Measurements from ENCODE around the gene CDC5L. TPM values are rescaled to one million over a fixed set of nuclear protein-coding genes. Genes with fewer than 3 reads are reported as not detected.

Gene CDC5L
- total RNA-seq, 6 experiments from 2014 or later, result 9.2 to 13.0 (median 11.2) TPM

- 38% methylated on average over 1 of the region's 1 CpG for WGBS (ENCODE audit: insufficient coverage, low coverage, low lambda C conversion rate, missing lambda C conversion rate)
- TF ChIP-seq CTCF (IDR thresholded peaks at IDR 0.05), result no peak
- TF ChIP-seq POLR2A (IDR thresholded peaks at IDR 0.05), result no peak
- Histone ChIP-seq H3K4me3 (no peak overlapping the region), H3K9me3 (no peaks in the 10 kb centered on the region), H3K36me3 (no peaks in the 10 kb centered on the region), H3K4me1 (no peaks in the 10 kb centered on the region), H3K27me3 (no peaks in the 10 kb centered on the region), H3K27ac (no peak overlapping the region)
- DNase-seq (no peak), ATAC-seq (no peak)
- intact Hi-C loops (cut with DNase I), result no loop called here
Measured at GRCh38 chr6:44356487-44356886, 31.0 kb upstream of the CDC5L start.

- DNase-seq (no peak), ATAC-seq (no peak)
- no peaks in the 10 kb centered on the region for H3K36me3 ChIP-seq
- no peaks in the 10 kb centered on the region for H3K27me3 ChIP-seq
- WGBS (ENCODE audit: insufficient coverage, low coverage, low lambda C conversion rate, missing lambda C conversion rate), result 75% methylated on average over 3 of the region's 3 CpGs
- no peaks in the 10 kb centered on the region for H3K9me3 ChIP-seq
- no peak overlapping the region for H3K27ac ChIP-seq
- TF ChIP-seq POLR2A (IDR thresholded peaks at IDR 0.05) (no peak), CTCF (IDR thresholded peaks at IDR 0.05) (no peak)
- no peak overlapping the region for H3K4me3 ChIP-seq
- intact Hi-C loops (cut with DNase I), result no loop called here
- no peaks in the 10 kb centered on the region for H3K4me1 ChIP-seq
Measured at GRCh38 chr6:44359973-44360372, 27.5 kb upstream of the CDC5L start.

DNA sequence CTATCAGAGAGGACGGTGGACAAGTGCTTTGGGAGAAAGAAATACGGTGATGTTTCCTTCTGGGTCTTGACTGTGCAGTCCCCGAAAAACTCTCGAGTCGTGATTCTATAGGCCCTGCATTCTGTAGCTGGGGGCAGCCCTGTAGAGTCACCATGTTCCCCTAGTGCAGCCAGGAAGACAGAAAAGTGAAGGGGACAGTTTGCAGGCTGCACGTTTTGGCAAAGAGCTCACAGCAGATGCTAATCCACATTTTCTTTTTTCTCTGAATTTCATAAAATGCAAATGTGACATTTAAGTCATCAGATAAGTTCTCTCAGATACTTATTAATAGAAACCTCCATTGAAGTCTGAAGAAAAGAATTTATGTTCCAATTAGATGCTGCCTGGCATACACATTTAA, 25.6 kb upstream of the CDC5L start:
- intact Hi-C loops (cut with DNase I), result no loop called here
- no peak overlapping the region for H3K4me3 ChIP-seq
- DNase-seq, result no peak
- H3K4me1 ChIP-seq, result peaks cover 0 to 5% (median 0%) of the 10 kb centered on the region in 4 donors
- no peaks in the 10 kb centered on the region for H3K9me3 ChIP-seq
- TF ChIP-seq POLR2A (IDR thresholded peaks at IDR 0.05) (no peak), CTCF (IDR thresholded peaks at IDR 0.05) (no peak)
- H3K27ac ChIP-seq, result no peak overlapping the region
- H3K27me3 ChIP-seq, result no peaks in the 10 kb centered on the region
- H3K36me3 ChIP-seq, result no peaks in the 10 kb centered on the region
- ATAC-seq, result no peak
- 74% methylated on average over 5 of the region's 6 CpGs for WGBS (ENCODE audit: insufficient coverage, low coverage, low lambda C conversion rate, missing lambda C conversion rate)

DNA sequence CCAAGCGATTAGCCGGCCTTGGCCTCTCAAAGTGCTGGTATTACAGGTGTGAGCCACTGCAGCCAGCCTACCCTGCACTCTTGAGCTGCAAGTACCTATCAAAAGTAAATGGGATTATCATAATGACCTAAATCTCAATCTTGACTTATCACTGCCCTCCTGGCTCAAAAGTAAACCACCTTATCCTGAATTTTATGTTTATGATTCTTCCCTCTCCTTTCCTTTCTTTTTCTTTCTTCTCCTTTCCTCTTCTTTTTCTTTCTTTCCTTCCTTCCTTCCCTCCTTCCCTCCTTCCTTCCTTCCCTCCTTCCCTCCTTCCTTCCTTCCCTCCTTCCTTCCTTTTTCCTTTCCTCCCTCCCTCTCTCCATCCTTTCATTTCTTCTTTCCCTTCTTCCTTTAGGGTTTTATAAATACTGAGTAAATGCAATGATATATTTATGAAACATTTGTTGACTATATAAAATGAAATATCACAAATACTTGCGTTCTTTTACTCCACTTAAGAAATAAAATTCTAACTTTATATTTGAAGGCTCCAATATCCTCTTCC, 24.1 kb upstream of the CDC5L start:
- DNase-seq (no peak), ATAC-seq (no peak)
- TF ChIP-seq POLR2A (IDR thresholded peaks at IDR 0.05), result no peak
- no peak for TF ChIP-seq CTCF (IDR thresholded peaks at IDR 0.05)
- WGBS (ENCODE audit: insufficient coverage, low coverage, low lambda C conversion rate, missing lambda C conversion rate), result 84% methylated on average over 2 of the region's 3 CpGs
- no peaks in the 10 kb centered on the region for H3K9me3 ChIP-seq
- peaks cover 0 to 5% (median 0%) of the 10 kb centered on the region in 4 donors for H3K4me1 ChIP-seq
- intact Hi-C loops (cut with DNase I), result no loop called here
- no peaks in the 10 kb centered on the region for H3K27me3 ChIP-seq
- H3K36me3 ChIP-seq, result no peaks in the 10 kb centered on the region
- H3K4me3 ChIP-seq, result no peak overlapping the region
- H3K27ac ChIP-seq, result no peak overlapping the region

- H3K9me3 ChIP-seq, result no peaks in the 10 kb centered on the region
- H3K27me3 ChIP-seq, result no peaks in the 10 kb centered on the region
- no peak overlapping the region for H3K4me3 ChIP-seq
- DNase-seq (no peak), ATAC-seq (peak; percentile 76 to 96 (median 82))
- no peak for TF ChIP-seq POLR2A (IDR thresholded peaks at IDR 0.05)
- TF ChIP-seq CTCF (IDR thresholded peaks at IDR 0.05), result no peak
- no peaks in the 10 kb centered on the region for H3K36me3 ChIP-seq
- H3K4me1 ChIP-seq, result peaks cover 0 to 5% (median 0%) of the 10 kb centered on the region in 4 donors
- intact Hi-C loops (cut with DNase I), result no loop called here
- peak overlapping the region in 1 of 3 donors; percentile 30 for H3K27ac ChIP-seq
- WGBS (ENCODE audit: insufficient coverage, low coverage, low lambda C conversion rate, missing lambda C conversion rate), result 30% methylated on average over 3 of the region's 3 CpGs
Measured at GRCh38 chr6:44366781-44367180, 20.7 kb upstream of the CDC5L start.
